GM12864 (cell line): ENCODE results near the gene MBNL2.

Experiments
- DNase-seq: peaks from one replicate; pipeline ENCODE4 v3.0.0-alpha.2; 2011; ENCODE audit warnings: low read depth
- H3K4me3 ChIP-seq: 2 replicates; pipeline ENCODE4 v1.5.1; 2011; ENCODE audit warnings: mild to moderate bottlenecking, low read depth, low read length, control low read depth
- TF ChIP-seq, protein P1 (sequence below): IDR thresholded peaks from 2 replicates; pipeline ENCODE4 v1.5.1; 2011; ENCODE audit warnings: low read depth, mild to moderate bottlenecking, moderate library complexity, low read length, control low read depth, inconsistent platforms; ENCODE audit errors: missing control alignments

Gene MBNL2

DNA sequence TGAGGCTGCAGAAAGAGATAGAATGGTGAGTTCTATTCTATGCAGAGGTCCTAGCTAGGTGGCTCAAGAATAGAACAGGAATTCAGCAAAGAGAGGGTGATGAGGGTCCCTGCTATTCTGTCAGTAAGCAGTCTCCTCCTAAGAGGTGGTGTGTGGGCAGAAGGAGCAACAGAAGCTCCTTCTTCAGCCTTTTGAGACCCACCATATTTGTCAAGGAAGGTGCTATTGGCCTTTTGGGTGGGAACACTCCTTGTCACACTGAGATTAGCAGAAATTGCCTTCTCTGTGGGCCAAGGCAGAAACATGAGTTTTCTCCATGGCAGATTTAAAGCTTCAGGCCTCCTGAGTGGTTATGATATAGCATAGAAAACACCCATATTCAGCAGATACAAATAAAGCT lies 172.4 kb downstream of the MBNL2 start:
- H3K4me3 ChIP-seq = no peak overlapping the region
- TF ChIP-seq, protein P1, sequence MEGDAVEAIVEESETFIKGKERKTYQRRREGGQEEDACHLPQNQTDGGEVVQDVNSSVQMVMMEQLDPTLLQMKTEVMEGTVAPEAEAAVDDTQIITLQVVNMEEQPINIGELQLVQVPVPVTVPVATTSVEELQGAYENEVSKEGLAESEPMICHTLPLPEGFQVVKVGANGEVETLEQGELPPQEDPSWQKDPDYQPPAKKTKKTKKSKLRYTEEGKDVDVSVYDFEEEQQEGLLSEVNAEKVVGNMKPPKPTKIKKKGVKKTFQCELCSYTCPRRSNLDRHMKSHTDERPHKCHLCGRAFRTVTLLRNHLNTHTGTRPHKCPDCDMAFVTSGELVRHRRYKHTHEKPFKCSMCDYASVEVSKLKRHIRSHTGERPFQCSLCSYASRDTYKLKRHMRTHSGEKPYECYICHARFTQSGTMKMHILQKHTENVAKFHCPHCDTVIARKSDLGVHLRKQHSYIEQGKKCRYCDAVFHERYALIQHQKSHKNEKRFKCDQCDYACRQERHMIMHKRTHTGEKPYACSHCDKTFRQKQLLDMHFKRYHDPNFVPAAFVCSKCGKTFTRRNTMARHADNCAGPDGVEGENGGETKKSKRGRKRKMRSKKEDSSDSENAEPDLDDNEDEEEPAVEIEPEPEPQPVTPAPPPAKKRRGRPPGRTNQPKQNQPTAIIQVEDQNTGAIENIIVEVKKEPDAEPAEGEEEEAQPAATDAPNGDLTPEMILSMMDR = no peak
- no peak for DNase-seq

DNA sequence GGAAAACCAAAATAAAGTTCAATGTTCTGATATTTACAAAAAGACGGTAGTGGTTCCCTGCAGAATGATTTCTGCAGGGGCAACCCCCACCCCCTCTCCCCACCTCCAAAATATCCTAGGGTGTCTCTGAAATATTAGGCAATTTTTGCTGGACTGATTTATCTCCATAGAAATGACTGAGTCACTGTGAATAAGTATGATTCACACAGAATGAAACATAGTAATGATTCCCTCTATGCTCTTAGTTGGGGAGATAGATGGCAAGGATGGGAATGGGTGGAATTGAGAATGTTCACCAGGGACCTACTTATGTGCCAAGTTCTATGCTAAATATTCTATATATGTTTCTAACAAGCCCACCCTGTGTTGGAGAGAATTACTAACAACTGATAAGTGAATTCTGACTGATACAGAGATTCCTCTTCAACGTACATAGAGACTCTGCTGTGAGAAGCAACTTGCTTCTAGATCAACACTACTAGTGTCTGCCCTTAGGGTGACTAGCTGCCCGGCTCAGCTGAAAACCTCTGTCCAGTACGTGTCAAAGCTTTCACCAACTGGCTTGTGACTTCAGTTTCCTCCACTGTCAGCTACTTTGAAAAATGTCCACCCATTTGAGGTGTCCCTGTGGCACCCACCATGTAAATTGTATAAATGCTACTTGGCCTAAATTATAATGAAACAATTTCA lies 173.5 kb downstream of the MBNL2 start:
- TF ChIP-seq, protein P1 = no peak
- DNase-seq = no peak
- H3K4me3 ChIP-seq = no peak overlapping the region

DNA sequence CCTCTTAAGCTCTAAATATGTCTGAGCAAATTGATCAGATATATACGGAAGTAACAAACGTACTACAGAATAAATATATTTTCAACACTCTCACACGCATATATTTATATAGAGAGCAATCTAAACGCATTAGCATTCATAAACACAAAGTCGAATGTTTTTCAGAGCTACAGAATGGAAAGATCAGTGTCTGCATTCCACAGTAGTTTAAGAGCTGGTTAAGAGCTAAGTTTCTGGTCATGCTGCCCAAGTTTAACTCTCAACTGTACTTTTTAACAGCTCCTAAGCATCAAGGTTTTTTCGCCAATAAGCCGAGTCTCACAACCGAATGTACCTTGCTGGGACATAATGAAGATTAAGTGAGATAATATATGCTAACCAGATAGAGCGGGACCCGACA lies 175.1 kb downstream of the MBNL2 start:
- H3K4me3 ChIP-seq = no peak overlapping the region
- no peak for DNase-seq
- TF ChIP-seq, protein P1 = no peak

DNA sequence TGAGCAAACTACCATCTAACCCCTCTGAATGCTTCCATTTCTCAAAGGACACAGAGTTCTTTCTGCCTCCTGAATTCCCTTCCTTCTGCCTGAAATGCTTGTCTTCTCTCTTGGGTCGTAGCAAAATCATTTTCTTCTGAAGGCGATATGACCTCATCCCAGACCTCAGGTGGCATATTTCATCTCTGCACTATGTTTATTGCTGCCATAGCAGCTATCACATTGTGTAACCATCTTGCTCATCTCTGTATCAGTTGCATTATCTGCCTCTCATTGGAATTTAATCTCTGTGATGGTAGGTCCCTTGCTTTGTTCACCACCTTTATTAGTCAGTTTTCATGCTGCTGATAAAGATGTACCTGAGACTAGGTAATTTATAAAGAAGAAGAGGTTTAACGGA lies 179.3 kb downstream of the MBNL2 start:
- H3K4me3 ChIP-seq = no peak overlapping the region
- TF ChIP-seq, protein P1 = no peak
- no peak for DNase-seq

DNA sequence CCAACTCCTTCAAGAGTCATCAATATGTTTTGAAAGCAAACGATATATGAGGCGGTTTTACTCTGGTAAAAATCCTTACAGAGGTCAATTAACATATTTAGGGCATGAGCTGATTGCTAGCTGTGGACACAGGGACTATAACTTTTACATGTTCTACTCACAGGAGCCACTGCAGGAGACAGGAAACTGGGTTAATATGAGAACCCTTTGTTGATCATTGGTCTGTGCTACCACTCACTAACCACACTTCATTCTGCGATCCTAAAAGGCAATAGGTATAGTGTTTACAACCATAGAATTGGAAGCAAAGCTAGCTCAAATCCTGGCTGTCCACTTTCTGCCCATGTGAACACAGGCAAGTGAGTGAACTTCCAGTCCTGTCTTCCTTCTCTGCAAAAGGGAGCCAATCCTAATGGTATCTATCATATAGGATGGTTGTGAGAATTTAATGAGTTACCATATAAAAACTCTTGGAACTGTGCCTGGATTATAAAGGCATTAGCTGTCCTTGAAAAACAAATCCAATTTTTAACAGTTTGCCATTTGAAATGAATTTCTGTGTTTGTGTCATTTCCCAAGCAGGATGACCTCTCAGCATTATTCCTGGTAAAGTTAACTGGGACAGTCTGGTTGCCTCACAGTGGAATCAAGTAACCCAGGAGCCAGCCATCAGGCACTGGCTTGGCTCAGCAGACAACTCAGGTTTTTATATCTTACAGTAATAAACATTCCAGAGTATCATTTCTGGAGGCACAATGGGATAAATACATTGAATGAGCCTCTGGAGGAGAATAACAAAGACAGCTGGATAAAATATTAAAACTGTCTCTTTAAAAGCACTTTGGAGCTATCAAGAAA lies 182.0 kb downstream of the MBNL2 start:
- no peak for DNase-seq
- TF ChIP-seq, protein P1 = no peak
- no peak overlapping the region for H3K4me3 ChIP-seq

DNA sequence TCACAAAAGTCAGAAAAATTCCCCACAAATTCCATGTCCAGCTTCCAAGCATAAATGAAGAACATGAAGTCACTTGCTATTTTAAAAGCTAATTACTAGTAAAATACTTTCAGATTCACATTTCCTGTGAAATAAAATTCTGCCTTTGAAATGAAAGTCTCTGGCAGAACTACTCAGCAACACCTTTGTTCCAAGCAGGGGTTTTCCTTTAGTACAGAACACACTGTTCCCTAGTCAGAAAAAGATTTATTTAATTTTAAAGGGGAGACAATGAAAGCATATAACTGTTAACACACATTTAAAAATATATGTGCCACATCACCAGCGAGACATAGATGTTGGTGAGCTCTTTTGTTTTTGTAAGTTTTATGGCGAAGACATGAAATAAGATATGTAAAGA lies 185.4 kb downstream of the MBNL2 start:
- no peak overlapping the region for H3K4me3 ChIP-seq
- DNase-seq = no peak
- TF ChIP-seq, protein P1 = no peak
